Right lobe of liver (tissue), 4 donors: ENCODE data around the gene ZNF367.

Experiments
- CTCF ChIP-seq, 4 donors: fragments of 200-600 bp in 3 of 4; fragments of 450-650 bp in 1 of 4; IDR thresholded peaks; one replicate each; pipeline versions ENCODE4 v1.5.1 to v1.8.0; 2016 to 2022; ENCODE audit warnings: antibody characterized with exemption in 4 of 4, mild to moderate bottlenecking in 2 of 4
- POLR2A ChIP-seq: fragments of 450-650 bp; IDR thresholded peaks from one replicate; pipeline ENCODE4 v1.6.1; 2017; ENCODE audit warnings: antibody characterized with exemption, mild to moderate bottlenecking
- donor health status: DM: no; HTN: no; CAD: no.
- donor health status: DM: no; HTN: no; CAD: no.
- donor health status: DM: no; HTN: yes; CAD: no.

- TF ChIP-seq CTCF (IDR thresholded peaks at IDR 0.05) (no peak), POLR2A (no peak)
These were observed 19.3 kb upstream of the ZNF367 start for GRCh38 chr9:96437454-96437853.
